Activated T-helper 9 cell treated with anti-CD3 and anti-CD28 coated beads, Interleukin-2, amount 50 U/mL, for 16 hours (primary cell): ENCODE data around the gene TMTC2.

Source experiments
- DNase-seq: peaks from one replicate; pipeline ENCODE4 v3.0.0-alpha.2; 2020; ENCODE audit warnings: low read depth

Gene TMTC2

DNA sequence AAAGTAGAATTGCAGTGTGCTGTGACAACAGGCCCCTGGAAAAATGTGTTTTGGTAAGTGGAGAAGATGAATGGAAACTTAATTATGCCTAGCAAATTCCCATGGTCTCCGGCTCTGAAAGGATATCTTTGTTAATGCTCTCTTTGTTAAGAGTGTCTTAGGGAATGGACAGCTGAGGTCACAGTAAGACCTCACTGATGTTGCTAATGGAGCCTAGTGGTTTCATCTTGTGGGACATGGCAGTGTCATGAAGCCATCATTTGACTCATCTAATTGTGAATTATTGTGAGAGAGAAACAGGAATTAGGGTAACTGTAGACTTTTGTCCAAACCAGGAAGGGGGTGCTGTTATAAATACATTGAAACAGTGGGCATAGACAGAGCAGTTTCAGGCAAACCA, 330.3 kb downstream of the TMTC2 start:
- no peak for DNase-seq

DNA sequence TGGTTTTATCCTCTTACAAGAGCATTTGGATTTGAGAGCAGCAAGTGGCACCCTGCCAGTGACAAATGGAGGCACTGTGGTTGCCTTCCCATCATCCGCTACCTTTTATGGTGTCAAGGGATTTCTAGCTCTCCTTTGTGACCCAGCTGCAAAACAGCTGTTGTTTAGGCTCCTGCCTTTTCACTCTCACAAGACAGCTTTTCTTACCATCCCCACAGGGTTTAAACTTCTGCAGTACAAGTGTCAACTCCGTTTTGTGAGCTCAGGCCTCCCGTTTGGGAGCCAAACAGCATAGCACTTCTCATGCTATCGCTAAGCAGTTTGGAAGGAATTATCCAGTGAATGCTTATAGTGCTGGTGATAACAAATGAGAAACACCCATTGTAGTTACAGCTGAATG, 331.4 kb downstream of the TMTC2 start:
- DNase-seq, result no peak

DNA sequence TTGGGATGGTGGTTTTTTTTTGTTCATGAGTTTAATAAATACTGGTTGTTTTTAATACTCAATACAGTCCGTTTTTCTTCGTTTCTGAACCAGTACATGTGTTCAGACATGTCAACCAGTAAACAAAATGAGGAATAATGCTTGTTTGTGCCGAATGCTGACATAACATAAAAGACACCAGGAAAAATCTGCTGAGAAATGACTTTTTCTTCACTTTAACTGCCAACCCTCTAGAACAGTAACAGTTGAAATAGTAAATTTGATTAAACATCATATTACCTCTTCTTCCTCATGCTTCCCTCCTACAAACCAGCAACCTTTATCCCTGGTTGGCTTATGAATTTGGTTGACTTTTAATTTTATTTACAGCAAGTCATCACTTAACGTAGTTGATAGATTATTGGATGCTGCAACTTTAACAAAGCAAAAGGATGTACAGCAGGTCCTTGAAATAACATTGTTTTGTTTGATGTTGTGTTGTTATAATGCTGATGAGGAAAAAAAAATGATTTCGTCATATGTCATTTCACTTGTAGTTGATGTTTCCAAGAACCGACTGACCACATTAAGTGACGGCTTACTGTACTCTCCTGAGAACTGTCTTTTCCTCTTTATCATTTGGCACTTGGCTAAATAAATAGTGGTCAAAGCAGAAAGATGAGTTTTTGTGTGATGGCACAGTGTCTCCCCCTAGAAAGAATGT, 340.5 kb downstream of the TMTC2 start:
- no peak for DNase-seq

DNA sequence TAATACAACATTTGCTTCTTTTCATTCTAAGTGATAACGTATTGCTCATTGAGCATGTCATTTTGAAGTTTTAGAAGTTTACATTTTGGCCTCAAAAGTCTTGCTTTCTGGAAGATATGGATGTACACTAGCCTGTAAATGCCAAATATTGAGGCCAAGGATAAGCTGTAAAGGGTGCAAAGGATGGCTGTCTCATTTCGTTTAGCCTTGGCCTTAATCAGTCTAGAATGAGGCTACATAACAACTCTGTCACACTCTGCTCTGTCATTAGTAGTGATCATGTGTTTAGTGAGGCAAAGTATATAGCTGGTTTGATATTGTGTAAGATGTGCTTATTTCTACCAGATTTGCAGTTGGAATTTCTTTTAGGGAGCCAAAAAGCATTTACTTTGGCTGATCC, 344.5 kb downstream of the TMTC2 start:
- DNase-seq, result no peak

DNA sequence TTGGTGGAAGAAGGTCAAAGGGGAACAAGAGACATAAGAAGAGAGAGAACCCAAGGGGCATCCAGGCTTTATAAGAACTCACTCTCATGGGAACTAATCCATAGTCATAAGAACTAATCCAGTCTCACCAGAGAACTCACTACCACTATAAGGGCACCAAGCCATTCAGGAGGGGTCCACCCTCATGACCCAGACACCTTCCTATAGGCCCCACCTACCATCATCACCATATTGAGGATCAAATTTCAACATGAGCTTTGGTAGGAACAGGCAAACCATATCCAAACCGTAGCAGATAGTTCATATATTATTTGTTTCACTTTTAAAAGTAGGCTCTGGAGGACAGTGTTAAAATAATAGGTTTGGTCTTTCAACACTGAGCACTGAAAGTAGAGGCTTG, 350.1 kb downstream of the TMTC2 start:
- no peak for DNase-seq

DNA sequence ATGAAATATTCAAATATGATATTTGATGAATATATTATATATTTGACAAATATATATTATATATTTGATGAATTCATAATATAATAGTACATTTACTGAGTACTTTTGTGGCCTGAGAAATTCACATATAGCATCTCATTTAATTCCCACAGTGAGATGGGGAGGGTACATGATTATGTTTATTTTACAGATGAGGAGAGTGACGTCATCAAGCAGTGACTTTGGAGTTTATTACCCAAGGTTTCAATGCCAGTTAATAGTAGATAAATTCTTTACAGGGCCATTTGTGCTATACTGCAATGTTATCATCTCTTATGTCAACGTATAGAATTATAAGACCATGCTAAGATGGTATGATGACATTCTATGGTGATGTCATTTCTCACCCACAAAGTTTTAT, 352.7 kb downstream of the TMTC2 start:
- DNase-seq, result no peak

DNA sequence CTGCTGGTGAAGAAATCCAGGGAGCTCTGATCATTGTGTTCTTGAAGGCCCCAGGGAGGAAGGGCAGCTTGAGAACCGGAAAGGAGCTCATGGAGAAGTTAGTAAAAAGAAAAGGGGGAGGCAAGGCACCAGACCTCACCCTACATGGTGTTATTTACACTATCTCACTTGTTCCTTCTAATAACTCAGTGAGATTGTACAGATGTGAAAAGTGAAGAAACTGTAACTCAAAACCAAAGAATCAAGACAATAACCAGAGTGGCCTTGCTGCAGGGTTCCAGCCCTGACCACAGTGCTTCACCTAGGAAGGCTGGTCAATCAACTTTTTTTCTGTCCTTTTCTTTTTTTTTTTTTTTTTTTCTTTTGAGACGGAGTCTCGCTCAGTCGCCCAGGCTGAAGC, 353.6 kb downstream of the TMTC2 start:
- DNase-seq, result no peak

DNA sequence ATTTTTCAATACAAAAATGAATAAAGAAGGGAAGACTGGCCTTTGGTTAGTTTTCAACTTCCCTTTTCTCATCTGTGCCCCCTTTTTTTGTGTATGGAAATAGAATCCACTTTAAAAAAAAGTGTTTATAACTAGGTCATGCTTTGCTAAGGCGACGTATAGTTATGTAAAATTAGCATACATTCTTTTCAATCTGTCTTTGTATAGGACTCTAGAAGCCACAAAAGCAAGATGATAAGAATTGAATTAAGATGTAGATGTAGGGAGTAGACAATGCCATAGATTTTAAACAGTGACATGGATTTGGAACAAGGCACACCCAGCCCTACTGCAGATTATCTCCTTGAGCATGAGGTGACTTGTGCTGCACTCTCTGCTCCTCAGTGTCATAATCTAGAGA, 354.3 kb downstream of the TMTC2 start:
- no peak for DNase-seq

DNA sequence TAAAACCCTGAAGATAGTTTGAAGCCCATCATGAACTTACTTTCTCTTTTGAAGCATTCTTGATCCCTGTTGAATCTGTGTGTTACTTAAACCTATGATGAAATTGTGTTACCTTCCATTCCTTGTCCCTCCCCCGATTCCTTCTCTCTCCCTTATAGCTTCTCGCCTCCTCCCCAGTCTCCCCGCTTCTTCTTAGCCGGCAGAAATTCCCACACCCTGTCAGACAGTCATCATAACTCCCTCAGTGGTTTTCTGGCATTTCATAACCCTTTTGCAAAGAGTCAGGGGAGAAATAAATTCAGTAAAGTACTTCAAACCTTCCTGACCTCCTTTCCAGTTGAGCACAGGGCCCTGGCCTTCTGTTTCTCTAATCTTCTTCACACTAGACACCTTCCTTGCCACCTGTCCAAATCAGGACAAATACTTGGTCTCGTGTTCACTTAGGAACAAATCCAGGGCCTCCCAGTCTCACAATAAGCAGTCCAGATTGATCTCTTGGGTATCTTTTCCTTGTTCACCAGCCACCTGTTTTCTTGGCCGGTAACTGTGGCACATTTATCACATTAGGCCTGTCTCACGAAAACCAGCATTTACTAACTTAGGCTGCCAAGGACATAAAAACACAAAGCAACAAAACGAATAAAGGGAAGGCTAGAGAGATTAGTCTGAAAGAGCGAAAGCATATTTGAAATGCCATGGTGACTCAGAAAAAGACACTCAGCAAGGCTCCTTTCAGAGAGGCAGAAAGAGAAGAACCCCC, 355.9 kb downstream of the TMTC2 start:
- no peak for DNase-seq

DNA sequence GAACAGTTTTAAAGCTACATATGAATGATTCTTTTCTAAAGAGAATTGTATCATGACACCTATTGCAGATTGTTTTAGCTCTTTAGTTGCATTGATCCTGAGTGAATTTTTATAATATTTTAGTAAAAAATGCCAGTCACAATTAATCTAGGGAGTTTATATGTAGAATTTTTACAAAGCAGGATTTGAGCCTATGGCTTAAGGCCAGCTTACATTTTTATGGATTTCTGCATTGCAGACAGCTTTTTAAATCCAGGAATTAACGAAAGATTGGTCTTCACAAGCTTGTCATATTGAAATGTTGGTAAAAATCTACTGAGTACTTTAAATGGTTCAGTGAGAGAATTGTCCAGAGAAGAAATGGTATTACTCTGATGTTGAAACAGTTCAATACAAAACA, 358.0 kb downstream of the TMTC2 start:
- no peak for DNase-seq

DNA sequence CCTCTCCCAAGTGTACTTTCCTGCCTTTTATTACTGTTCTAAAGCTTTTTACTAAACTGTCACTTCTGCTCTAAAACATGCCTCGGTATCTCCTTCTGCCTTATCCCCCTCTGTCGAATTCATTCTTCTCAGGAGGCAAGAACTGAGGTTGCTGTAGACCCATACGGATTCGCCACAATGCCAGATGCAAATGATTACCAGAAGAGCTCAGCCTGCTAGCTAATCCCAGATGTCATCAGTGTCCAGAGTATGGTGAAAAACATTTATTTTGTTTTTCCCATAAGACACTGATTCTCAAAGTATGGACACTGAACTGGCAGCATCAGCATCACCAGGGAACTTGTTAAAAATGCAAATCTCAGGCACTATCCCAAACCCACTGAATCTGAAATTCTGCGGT, 359.3 kb downstream of the TMTC2 start:
- DNase-seq, result no peak

DNA sequence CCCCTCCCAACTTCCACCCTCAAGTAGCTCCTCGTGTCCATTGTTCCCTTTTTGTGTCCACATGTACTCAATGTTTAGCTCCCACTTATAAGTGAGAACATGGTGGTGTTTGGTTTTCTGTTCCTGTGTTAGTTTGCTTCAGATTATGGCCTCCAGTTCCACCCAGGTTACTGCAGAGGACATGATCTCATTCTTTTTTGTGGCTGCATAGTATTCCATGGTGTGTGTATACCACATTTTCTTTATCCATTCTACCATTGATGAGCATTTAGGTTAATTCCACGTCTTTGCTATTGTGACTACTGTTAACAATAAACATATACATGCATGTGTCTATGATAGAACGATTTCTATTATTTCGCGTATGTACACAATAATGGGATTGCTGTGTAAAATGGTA, 362.6 kb downstream of the TMTC2 start:
- DNase-seq, result no peak

DNA sequence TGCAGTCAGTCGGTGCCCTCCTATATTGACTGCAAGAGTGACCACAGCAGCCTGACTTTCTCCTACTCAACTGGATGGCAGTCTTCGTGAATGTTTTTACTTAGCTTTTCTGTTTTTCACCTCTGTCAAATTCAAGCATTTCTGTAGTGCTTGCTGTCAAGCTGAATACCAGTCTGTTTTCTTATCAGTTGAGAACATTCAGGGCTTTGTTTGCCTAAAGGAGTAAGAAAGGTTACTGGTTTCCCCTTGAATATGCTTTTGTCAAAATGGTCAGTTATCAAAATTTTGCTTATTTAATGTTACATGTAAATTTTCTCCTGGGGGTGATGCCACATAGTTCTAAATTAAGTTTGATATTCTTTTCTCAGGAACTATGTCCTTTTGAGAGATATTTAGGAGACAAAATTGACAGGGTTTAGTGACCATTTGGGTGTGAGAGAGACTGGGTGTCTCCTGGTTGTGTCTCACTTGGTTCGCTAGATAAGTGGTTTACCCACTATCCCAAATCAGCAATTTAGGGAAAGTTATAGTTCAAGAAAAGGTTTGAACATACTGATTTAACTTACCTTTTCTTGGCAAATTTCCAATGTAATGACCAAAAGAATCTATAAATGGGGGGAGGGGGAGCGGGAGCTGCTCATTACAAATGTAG, 366.3 kb downstream of the TMTC2 start:
- no peak for DNase-seq

DNA sequence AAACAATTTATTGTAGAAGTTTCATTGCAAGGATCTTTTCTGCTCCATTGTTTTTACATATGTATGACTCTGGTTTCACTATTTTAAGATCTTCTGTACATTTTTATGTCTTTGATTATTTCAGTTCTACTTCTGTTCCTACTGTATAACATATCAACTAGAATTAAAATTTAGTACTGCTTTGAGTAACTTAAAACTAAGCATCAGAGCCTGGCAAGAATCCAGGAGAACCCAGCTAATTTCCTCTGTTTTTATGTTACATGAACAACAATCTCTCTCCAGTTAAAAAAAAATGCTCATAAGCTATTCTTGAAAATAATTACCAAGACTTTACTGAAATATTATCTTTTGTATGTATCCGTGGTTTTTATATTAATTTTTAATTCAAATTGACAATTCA, 370.7 kb downstream of the TMTC2 start:
- no peak for DNase-seq

DNA sequence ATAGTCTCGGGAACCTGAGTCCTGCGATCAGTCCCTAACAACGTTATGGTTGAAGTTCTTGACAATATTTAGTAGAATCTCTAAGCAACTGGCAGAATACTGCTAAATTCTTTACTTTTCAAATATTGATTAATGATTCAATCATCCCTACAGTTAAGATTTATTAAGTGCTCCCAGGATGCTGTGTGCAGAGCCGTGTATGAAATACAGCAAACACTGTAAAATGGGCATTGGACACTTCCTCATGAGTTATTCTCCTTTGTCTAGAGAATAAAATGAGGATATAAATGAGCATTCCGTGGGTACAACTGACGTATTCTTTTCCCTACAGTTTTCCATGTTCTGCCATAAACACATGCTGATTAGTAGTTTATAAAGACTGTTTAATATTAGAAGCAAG, 372.4 kb downstream of the TMTC2 start:
- DNase-seq, result no peak

DNA sequence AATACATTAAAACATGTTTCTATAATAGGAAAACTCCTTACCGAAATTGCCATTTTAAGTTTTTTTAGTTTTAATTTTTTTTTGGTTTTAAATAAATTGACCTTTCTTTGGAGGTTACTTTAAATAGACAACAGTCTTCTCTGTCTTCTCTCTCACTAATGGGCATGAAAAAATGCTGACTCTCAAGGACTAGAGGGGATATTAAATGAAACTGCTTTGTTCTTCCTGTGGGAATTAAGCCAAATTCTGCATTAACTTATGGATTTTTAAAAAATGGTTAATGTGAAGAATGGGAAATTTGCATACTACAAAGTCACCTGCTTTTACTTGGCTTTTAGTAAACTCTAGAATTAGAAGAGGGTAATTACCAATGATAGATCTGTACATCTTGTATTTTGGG, 378.9 kb downstream of the TMTC2 start:
- DNase-seq, result no peak

DNA sequence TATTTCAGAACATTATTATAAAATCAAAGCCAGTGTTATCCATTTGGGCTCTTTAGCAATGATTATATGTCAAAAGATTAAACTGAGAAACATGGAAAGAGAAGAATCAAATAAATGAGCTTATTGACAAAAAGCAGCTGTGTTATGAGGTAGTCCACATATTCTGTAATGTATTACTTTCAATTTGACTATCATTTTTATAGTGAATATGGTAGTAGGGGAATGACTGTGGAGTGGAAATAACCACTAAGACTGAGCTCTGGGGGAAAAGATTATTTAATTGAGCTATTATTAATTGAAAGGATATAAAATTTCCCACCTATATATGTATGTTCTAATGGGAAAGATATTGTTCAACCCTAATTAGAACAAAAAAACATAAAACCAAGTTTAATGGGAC, 381.3 kb downstream of the TMTC2 start:
- no peak for DNase-seq

DNA sequence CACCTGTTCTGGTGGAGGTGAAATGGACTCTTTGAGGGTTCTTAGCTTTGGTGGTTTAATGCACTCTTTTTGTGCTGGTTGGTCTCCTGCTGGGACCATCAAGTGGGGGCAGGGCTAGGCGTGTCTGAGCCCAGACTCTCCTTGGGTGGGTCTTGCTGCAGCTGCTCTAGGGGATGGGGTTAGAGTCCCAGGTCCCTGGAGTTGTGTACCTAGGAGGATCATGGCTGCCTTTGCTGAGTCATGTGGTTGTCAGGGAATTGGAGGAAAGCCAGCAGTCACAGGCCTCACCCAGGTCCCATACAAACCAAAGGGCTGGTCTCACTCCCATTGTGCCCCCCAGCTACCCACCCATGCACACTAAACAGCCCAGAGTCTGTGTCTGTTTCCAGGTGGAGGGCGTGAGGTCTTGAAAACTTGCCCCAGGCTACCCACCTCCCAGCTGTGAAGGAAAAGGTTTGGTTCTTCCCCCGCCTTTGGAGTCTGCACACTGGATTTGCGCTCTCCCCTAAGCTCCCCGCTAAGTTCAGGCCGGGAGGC, 387.7 kb downstream of the TMTC2 start:
- no peak for DNase-seq

DNA sequence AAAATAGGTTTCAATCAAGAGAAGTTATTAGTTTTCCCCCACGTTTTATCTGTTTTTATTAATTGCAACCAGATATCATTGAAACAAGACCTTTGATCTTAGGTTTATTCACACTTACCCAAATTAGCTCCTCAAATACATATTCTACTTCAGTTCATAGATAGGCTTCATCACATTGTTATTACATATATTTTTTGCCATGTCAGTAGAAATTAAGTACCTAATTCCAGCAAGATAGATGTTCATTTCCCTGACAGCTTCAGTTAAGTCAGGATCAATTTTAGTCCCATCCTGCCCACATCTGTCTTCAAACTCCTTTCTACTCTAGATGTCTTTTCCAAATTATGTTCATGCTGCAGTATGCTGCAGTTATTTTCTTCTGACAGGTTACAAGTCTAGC, 388.8 kb downstream of the TMTC2 start:
- DNase-seq, result no peak

DNA sequence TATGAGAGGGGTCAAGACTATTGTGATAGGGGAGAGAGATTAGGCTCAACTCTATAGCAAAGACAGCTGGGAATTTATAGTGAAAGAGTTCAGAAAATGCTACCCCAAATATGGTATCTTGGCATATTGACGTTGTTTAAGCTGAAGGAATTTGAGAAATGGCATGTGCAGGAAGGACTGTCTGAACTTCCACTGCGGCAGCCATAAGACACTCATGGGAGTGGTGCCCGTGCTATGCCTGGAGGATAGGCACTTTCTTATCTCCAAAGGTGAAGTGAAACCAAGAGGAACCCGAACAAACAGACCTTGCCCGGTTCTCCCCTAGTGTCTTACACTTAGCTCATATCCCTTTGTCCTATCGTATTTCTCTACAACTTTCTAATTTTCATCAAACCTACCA, 390.3 kb downstream of the TMTC2 start:
- no peak for DNase-seq

DNA sequence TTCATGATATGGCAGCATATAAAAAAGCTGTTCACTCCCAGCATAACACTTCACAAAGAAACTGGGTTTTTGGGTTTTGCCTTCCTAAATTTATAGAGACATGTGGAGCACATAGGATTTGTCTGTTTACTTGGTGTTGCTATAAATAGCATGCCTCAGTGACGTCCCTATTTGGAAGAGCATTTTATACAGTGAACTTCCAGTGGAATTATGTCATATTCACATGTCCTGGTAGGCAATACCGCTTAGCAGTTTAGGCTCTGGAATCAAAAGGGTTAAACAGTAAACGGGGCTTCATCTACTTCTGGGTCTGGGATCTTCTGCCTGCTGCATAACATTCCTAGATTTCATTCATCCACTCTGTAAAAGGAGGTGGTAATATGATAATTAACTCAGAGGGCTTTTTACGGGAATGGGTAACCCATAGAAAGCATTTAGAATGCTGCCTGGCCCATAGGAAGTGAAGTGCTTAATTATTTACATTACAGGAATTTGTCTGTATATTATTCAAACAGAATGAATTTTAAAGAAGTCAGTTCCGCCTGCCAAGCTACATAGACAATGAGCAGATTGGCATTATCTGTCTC, 396.1 kb downstream of the TMTC2 start:
- DNase-seq, result no peak

DNA sequence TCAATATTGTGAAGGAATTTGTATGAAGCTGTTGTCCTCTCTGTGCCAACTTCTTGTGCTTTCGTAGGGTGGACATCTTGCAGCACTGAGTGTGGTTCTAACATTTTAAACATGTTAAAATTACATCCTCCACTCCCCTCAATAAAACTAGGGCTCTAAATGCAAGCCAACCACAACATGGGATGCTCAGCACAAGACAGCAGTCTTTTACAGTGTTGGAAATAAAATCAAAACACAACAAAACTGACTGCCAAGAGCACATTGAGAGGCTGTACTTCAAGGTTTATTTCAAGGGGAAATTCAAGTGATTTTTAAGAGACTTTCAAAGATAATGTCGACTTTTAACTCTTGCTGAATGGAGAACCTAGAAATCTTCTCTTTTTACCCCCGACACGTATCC, 396.9 kb downstream of the TMTC2 start:
- DNase-seq, result no peak
